HUES48 (cell line): Measurements from ENCODE around the gene SRD5A2.

Source experiments
- H3K27ac ChIP-seq: one replicate; pipeline ENCODE4 v1.7.0; 2013; ENCODE audit warnings: low read depth, low read length, inconsistent platforms
- H3K27me3 ChIP-seq: 2 replicates; pipeline ENCODE4 v1.6.1; 2013; ENCODE audit warnings: mild to moderate bottlenecking, low read length; ENCODE audit not compliant: control insufficient read depth, insufficient read depth
- H3K36me3 ChIP-seq: 2 replicates; pipeline ENCODE4 v1.6.1; 2013; ENCODE audit warnings: low read length; ENCODE audit not compliant: control insufficient read depth, insufficient read depth
- H3K4me1 ChIP-seq: 2 replicates; pipeline ENCODE4 v1.6.1; 2013; ENCODE audit warnings: mild to moderate bottlenecking, low read length; ENCODE audit not compliant: control insufficient read depth, insufficient read depth
- H3K4me3 ChIP-seq: 2 replicates; pipeline ENCODE4 v1.5.1; 2013; ENCODE audit warnings: mild to moderate bottlenecking, low read depth, low read length
- H3K9ac ChIP-seq: 2 replicates; pipeline ENCODE4 v1.6.1; 2013; ENCODE audit warnings: mild to moderate bottlenecking, low read depth, low read length, moderate library complexity
- H3K9me3 ChIP-seq: 2 replicates; pipeline ENCODE4 v1.6.1; 2013; ENCODE audit warnings: low read length; ENCODE audit not compliant: control insufficient read depth, insufficient read depth

The SRD5A2 gene

DNA sequence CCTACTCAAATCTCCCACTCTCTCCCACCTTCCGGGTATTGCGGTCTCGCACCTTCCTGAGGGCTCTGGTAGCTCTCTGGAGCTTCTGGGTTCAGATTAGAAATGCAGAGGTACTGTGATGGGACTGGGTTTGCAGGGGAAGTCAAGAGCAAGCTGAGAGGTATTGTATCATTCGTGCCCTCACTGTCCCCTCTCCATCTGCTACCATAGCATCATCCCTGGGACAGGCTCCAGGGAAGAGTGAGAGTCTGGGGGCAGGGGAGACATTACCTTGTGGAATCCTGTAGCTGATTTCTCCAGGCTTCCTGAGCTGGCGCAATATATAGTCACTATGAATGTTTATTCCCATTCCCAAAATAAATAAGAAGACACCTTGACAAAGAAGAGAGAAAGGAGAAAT, 49.6 kb downstream of the SRD5A2 start:
- Histone ChIP-seq H3K4me1 (no peaks in the 10 kb centered on the region), H3K9me3 (no peaks in the 10 kb centered on the region), H3K36me3 (no peaks in the 10 kb centered on the region), H3K27ac (no peak overlapping the region), H3K27me3 (no peaks in the 10 kb centered on the region), H3K9ac (no peak overlapping the region), H3K4me3 (no peak overlapping the region)

DNA sequence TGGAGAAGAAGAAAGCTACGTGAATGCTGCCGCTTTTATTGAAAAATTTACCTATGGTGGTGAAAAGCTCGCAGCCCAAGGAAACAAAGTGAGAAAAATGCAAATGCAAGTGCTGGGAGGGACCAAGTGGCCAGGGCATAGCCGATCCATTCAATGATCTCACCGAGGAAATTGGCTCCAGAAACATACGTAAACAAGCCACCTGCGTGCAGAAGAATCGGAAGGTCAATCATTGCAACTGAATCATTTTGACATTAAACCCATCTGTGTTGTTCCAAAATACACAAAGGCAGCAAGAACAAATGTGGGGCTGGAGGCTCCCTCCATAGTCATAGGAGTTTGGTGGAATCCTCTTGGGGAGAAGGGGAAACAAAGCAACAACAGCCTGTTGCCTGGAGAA, 51.5 kb downstream of the SRD5A2 start:
- no peaks in the 10 kb centered on the region for H3K36me3 ChIP-seq
- H3K9me3 ChIP-seq: no peaks in the 10 kb centered on the region
- no peak overlapping the region for H3K4me3 ChIP-seq
- H3K4me1 ChIP-seq: no peaks in the 10 kb centered on the region
- no peak overlapping the region for H3K9ac ChIP-seq
- no peak overlapping the region for H3K27ac ChIP-seq
- H3K27me3 ChIP-seq: no peaks in the 10 kb centered on the region

GRCh38 chr2:31528823-31529222, 51.9 kb downstream of the SRD5A2 start:
- Histone ChIP-seq H3K9ac (no peak overlapping the region), H3K27me3 (no peaks in the 10 kb centered on the region), H3K36me3 (no peaks in the 10 kb centered on the region), H3K9me3 (no peaks in the 10 kb centered on the region), H3K27ac (no peak overlapping the region), H3K4me1 (no peaks in the 10 kb centered on the region), H3K4me3 (no peak overlapping the region)

DNA sequence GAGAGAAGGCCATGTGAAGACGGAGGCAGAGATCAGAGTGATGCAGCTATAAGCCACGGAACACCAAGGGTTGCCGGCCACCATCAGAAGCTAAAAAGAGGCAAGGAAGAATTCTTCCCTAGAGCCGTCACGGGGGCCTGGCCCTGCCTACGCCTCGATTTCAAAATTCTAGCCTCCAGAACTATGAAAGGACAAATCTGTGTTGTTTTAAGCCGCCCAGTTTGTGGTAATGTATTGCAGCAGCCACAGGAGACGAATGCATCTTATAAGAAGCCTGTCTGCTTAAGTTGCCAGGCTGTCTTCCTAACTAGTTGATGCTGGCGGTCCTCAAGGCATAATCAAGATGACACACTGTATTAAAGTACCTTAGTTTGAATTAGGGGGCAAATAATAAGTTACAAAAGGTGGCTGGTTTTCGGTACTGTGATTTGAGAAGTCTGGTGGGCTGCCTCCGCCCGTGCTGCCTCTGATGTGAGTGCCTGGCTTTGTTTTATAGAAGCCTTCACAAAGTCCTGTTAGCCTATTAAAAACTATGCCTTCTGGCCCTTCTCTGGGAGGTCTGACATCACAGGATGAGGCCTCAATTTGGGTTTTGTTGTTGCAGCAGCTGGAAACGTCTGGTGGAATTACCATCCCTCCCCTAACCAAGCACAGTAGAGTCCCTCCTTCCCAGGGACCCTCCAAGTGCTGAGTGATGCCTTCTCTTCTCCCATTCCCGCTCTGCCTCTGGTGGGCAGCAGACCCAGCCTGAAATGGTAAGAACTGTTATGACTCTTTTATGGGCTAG, 53.6 kb downstream of the SRD5A2 start:
- no peak overlapping the region for H3K9ac ChIP-seq
- H3K27me3 ChIP-seq: no peaks in the 10 kb centered on the region
- H3K27ac ChIP-seq: no peak overlapping the region
- H3K36me3 ChIP-seq: no peaks in the 10 kb centered on the region
- no peaks in the 10 kb centered on the region for H3K9me3 ChIP-seq
- H3K4me3 ChIP-seq: no peak overlapping the region
- no peaks in the 10 kb centered on the region for H3K4me1 ChIP-seq

DNA sequence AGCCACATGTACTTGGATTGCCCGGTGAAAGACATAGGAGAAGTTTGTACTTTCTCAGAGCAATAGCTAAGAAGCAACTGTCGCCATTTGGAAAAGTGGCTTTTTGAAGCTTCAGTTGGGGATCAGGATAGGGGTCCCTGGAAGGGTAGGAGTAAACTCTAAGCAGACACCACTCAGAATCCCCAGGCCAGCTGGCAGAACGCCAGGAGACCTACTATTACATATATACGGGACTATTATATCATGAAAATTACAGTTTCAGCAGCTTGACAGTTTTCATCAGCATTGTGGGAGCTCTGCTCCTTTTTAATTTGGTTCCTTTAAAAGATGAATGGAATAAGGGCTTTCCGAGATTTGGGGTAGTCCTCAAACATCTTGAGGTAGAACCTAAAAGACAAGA, 54.9 kb downstream of the SRD5A2 start:
- H3K27me3 ChIP-seq: no peaks in the 10 kb centered on the region
- no peak overlapping the region for H3K9ac ChIP-seq
- no peaks in the 10 kb centered on the region for H3K9me3 ChIP-seq
- H3K27ac ChIP-seq: no peak overlapping the region
- no peaks in the 10 kb centered on the region for H3K4me1 ChIP-seq
- H3K36me3 ChIP-seq: no peaks in the 10 kb centered on the region
- H3K4me3 ChIP-seq: no peak overlapping the region

- Histone ChIP-seq H3K4me1 (no peaks in the 10 kb centered on the region), H3K9ac (no peak overlapping the region), H3K4me3 (no peak overlapping the region), H3K9me3 (no peaks in the 10 kb centered on the region), H3K27ac (no peak overlapping the region), H3K27me3 (no peaks in the 10 kb centered on the region), H3K36me3 (no peaks in the 10 kb centered on the region)
Observed at GRCh38 chr2:31524592-31524991, 56.1 kb downstream of the SRD5A2 start.

DNA sequence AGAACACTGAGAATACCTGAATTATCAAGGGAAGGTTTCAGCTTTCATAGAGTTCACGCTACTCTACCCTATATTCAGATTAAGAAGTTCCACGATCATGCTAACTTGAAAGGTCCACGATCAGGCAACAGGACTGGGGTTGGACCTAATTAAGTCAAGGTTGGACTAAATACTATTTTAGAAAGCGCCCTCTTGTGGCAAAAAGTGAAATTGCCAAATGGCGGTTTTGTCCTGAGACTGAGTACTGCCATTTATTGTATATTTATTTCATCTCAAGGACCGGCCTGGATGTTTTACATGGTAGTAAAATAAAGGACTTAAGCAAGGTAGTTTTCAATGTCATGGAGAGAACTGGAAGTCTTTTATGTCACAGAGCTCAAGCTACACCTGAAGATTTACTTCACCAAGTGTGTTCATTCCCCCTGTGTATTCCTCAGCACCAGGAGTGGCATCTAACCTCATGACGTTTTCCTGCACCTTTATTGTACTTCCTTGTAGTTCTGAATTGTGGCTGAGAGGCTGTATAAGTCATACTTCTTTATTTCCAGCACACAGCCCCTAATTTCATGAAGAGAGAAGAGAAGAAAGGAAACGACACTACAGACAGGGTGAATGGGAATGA, 56.8 kb downstream of the SRD5A2 start:
- H3K9ac ChIP-seq: no peak overlapping the region
- no peaks in the 10 kb centered on the region for H3K27me3 ChIP-seq
- H3K36me3 ChIP-seq: no peaks in the 10 kb centered on the region
- H3K4me1 ChIP-seq: no peaks in the 10 kb centered on the region
- no peak overlapping the region for H3K4me3 ChIP-seq
- H3K9me3 ChIP-seq: no peaks in the 10 kb centered on the region
- no peak overlapping the region for H3K27ac ChIP-seq

DNA sequence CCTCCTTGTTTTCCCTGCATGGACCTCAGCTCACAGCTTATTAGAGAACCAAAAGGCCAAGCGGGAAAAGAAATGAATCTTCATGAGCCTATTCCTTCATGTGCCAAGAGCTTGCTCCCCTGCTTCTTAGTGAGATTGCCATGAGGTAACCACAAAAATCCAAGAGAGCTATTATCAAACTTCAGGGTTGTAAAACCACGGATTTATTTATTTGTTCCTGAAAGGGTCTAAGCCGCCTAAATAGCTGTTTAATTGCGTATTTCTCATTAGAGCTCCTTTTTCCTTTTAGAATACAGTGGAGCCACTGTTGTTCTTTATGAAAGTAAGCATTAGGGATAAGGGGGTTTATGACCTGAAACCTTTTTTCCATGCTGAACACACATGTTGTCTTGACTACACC, 58.0 kb downstream of the SRD5A2 start:
- Histone ChIP-seq H3K9me3 (no peaks in the 10 kb centered on the region), H3K27me3 (no peaks in the 10 kb centered on the region), H3K27ac (no peak overlapping the region), H3K4me1 (no peaks in the 10 kb centered on the region), H3K4me3 (no peak overlapping the region), H3K36me3 (no peaks in the 10 kb centered on the region), H3K9ac (no peak overlapping the region)

GRCh38 chr2:31517442-31518203, 63.1 kb downstream of the SRD5A2 start:
- Histone ChIP-seq H3K9me3 (no peaks in the 10 kb centered on the region), H3K4me3 (no peak overlapping the region), H3K27me3 (no peaks in the 10 kb centered on the region), H3K9ac (no peak overlapping the region), H3K27ac (no peak overlapping the region), H3K36me3 (no peaks in the 10 kb centered on the region), H3K4me1 (no peaks in the 10 kb centered on the region)

GRCh38 chr2:31515586-31515985, 65.2 kb downstream of the SRD5A2 start:
- Histone ChIP-seq H3K9ac (no peak overlapping the region), H3K4me3 (no peak overlapping the region), H3K27me3 (no peaks in the 10 kb centered on the region), H3K36me3 (no peaks in the 10 kb centered on the region), H3K4me1 (no peaks in the 10 kb centered on the region), H3K27ac (no peak overlapping the region), H3K9me3 (no peaks in the 10 kb centered on the region)

DNA sequence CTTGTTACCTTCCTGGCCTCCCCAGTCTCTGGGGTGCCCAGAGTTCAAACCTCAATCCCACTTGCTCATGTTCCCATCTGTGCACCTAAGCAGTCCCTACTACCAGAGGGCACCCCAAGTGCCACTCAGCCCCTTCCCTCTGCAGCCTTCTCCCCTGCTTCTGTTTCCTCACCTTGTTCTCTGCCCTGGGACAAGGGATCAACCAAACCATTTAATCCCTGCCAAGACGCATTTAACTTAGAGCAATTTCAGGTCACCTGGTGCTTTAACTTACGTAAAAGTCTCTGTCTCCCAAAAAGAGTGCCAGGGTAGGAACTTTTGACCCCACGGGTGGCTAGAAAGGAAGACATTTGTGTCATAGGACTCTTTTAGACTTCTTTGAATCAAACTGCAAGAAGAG, 67.2 kb downstream of the SRD5A2 start:
- Histone ChIP-seq H3K27me3 (no peaks in the 10 kb centered on the region), H3K36me3 (no peaks in the 10 kb centered on the region), H3K27ac (no peak overlapping the region), H3K4me3 (no peak overlapping the region), H3K4me1 (no peaks in the 10 kb centered on the region), H3K9me3 (no peaks in the 10 kb centered on the region), H3K9ac (no peak overlapping the region)
